Ecto neural progenitor cell (in vitro differentiated cells): Measurements from ENCODE around the gene OPCML.

Source experiments
- DNase-seq: peaks from one replicate; pipeline ENCODE4 v3.0.0-alpha.2; 2018; ENCODE audit warnings: low spot score

The OPCML gene

DNA sequence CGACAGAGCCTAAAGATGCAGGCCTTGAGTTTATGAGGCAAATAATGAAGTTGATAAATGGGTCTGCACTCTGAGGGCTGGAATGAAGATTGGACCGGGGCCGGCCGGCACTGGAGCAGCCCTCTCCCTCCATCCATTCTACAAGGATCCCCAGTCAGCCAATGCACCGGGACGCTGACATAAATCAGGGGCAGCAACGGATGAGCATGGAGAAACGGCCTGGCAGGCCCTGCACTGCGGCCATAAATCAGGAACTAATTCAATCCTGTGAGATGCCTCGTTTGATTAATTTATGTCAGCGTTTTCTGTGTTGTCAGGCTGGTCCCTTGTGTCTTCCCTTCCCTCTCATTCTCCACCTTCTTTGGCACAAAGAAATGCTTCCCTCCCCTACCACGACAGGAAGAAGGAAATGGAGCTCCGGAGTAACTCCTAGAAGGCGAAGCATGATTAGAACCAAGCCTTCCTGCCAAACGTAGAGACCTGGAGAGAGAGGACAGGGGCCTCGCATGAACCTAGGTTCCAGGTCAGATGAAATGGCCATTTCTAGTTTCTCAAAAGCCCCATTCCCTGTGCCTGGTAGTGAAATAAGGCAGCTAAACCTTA is 358.4 kb downstream of the OPCML start:
- no peak for DNase-seq

- DNase-seq: no peak
These were observed 360.0 kb downstream of the OPCML start for GRCh38 chr11:133172349-133172748.

DNA sequence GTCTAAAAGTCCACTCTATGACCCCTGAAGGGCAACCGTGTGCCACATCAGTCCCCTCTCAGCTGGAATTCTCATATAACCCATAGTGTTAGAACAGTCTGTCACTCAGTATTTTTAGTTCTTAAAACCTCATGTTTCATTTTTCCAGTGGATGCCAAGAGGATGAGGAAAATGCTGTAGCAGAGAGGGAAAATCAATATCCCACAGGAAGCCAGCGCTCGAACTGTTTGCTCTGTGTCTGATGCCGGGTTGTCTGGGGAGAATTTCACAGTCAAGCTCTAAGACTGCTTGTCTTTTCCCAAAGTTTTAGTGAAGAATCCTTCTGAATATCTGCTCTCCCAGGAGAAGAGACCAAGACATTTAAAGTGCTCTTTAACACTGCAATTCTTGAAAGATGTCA is 360.9 kb downstream of the OPCML start:
- DNase-seq: no peak

DNA sequence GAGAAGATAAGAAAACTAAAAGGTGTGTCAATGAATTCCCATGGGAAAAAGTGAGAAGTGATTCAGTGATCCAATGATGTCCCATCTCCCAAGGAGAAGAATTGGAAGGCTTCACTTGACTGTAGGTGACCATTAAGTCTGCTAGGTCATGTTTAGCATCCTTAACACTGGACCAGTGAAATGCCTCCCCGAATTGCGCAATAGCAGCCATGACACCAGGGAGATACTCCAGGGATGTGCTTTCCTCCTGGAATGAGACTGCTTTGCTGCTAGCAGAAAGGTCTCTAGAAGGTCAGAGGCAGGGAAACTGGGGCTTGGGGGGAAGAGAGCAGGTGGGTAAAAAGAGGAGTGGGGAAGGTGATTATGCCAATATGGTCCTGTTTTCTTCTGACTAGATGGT is 364.3 kb downstream of the OPCML start:
- DNase-seq: no peak

DNA sequence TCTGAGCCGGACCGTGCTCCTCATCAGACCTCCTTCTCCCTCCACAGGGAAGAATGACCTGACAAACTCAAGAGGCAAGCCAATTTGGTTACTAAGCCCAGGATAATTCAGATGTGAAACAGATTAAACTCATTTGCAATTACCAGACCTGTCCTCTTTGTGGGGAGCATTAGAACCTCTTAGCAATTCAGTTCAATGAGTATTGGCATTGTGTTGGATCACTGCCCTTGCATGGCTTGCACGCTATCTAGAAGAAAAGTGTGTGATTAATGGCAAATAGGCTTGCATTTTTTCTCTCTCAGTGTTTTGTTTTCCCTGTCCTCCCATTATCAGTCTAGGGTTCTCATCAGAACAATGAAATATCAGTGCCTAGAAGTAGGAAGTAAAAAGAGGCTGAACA is 365.6 kb downstream of the OPCML start:
- DNase-seq: no peak

DNA sequence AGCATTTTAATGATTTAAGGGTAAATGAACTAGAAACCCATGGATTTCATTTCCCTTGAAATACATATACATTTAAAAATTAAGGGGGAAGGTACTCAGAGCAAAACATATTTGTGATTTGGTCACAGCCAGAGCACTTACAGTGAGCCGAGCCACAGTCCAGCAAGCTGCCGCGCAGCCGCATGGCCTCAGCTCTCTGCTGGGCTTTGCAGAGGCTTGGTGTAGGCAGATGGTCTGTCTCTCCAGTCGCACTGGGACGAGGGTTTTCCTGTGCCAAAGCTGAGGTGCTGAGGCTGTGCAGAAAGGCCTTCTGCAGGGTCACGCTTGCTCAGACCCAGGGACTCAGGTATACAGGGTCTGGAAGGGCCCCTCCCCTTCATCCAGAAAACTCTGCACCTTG is 367.3 kb downstream of the OPCML start:
- DNase-seq: no peak

- DNase-seq: no peak
These were observed 368.6 kb downstream of the OPCML start for GRCh38 chr11:133163463-133164419.

- no peak for DNase-seq
These were observed 370.1 kb downstream of the OPCML start for GRCh38 chr11:133162227-133162626.

DNA sequence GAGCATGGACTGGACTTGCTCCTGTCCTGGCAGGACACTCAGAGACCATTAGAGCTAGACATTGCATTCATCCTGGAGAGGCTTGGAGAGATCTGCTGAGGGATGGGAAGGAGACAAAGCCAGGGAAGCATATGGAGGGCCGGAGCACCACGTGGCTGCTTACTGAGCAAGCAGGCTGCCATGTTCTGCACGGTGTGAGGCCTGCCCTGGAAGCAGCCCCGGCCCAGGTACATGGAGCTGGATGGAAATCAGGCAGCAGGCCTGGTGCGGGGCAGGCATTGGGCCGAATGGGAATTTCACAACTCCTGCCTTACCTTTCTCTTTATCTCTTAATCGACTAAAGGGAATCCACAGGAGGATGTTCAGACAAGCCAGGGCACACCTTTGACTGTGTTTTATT is 371.5 kb downstream of the OPCML start:
- no peak for DNase-seq

- DNase-seq: peak; percentile 57
These were observed 375.1 kb downstream of the OPCML start for GRCh38 chr11:133156986-133157745.

- no peak for DNase-seq
These were observed 377.5 kb downstream of the OPCML start for GRCh38 chr11:133154781-133155180.

DNA sequence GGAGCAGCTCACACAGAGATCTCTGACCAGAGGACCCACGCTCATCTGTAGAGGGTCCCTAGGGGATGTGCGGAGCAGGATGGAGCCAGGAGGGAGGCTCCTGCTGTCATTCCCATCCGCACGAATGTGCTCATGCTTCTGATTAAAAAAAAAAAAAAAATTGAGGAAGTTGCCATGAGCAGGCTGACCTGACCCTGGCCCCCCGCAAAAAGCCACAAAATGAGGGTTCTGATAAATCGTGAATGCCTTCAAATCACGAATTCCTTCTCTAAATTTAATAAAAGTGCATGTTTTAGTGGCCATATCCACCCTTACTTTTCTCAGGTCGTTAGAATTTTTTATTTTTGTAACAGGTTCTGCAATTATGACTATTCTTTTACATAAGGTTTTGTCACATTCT is 378.2 kb downstream of the OPCML start:
- no peak for DNase-seq

GRCh38 chr11:133153031-133153430 is 379.3 kb downstream of the OPCML start:
- no peak for DNase-seq

DNA sequence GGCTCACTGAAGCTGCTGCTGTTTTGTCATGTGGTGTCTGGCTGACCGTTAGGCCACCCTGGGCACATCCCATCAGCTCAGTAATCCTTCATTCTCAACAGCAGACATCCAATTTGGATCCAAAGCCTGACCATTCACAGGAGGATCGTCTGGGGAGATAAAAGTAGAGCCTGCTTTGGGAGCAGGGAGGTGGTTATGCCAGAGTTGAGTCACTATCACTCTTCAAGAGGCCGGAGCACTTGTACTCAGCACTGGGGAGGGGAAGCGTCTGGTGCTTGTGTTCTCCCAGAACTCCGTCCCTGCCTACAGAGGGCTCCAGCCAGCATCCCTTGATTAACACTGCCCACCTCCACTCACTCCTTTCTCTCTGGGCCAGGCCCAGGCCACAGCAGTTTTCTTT is 382.6 kb downstream of the OPCML start:
- DNase-seq: no peak

GRCh38 chr11:133147625-133148024 is 384.7 kb downstream of the OPCML start:
- no peak for DNase-seq

DNA sequence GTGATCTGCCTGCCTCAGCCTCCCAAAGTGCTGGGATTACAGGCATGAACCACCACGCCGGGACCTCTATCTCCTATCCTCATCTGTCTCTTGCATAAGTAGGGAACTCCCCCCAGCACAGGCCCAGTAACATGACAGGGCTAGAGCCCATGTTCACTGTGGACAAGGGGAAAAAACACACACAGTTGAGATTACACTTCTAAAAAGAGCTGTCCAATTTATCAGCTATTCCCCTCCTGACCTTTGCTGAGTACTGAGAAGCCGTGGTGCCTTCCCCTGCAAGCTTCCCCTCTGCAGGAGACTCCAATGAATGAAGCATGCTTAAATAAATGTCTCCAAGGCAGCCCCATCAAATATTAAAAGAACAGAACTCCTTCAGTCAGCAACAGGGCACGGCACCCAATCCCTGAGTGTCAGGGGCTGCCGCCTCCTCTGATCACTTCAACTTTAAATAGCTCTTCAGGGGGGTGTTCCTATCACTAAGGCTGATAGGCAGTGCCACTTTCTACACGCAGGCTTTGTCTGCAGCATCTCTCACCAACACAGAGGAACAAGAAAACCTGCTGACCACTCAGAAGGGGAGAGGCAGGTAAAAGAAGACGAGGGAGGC is 385.5 kb downstream of the OPCML start:
- DNase-seq: no peak

GRCh38 chr11:133137939-133138338 is 394.4 kb downstream of the OPCML start:
- no peak for DNase-seq

- no peak for DNase-seq
These were observed 395.0 kb downstream of the OPCML start for GRCh38 chr11:133137270-133137669.

DNA sequence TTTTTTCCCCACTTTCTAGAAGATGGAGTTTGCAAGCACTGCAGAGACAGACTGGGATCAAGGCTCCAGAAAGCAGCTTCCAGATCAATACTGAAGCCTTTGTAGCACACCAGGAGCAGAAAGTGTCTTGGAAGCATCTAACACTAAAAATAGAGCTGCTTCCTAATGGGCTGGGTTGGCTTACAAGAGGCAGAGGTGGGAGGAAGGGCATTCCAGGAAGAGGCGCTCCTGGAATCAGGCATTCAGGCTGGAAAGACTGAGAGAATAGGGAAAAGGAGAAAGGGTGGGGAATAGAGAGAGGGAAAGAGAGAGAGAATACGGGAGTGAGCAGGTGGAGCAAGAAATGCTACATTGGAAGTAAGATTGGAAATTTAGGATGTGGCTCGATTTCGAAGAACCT is 395.9 kb downstream of the OPCML start:
- DNase-seq: no peak

- peak; percentile 82 for DNase-seq
These were observed 397.8 kb downstream of the OPCML start for GRCh38 chr11:133134314-133135173.

GRCh38 chr11:133133606-133134005 is 398.7 kb downstream of the OPCML start:
- DNase-seq: no peak
